Prostate gland (tissue), 2 donors: ENCODE measurements around the gene ARHGDIA. TPM values are rescaled to one million over a fixed set of nuclear protein-coding genes. Genes with fewer than 3 reads are reported as not detected.

Source experiments
- DNase-seq: peaks from one replicate; pipeline ENCODE4 v3.0.0-alpha.2; 2019; ENCODE audit warnings: low spot score
- H3K27ac ChIP-seq, 2 donors: fragments of 200-600 bp; sonication (generic); 2 replicates each; pipeline ENCODE4 v1.5.1; 2017 to 2019
- H3K27me3 ChIP-seq: fragments of 200-600 bp; sonication (generic); replicated peaks from 2 replicates; pipeline ENCODE4 v1.5.1; 2019; ENCODE audit not compliant: insufficient read depth
- H3K36me3 ChIP-seq, 2 donors: fragments of 200-600 bp; sonication (generic); 1 replicate in 1 of 2; 2 replicates in 1 of 2; pipeline versions ENCODE4 v1.5.1 to v1.8.1; 2017 to 2019
- H3K4me1 ChIP-seq: fragments of 200-600 bp; sonication (generic); replicated peaks from 2 replicates; pipeline ENCODE4 v1.5.1; 2019
- H3K4me3 ChIP-seq, 2 donors: fragments of 200-600 bp; sonication (generic); 2 replicates each; pipeline ENCODE4 v1.5.1; 2017 to 2019
- H3K9me3 ChIP-seq: fragments of 200-600 bp; sonication (generic); 2 replicates; pipeline ENCODE4 v1.5.1; 2017
- CTCF ChIP-seq, 4 experiments: fragments of 200-600 bp in 2 of 4; fragments of 450-650 bp in 2 of 4; sonication (generic) in 2 of 4; IDR thresholded peaks; 1 replicate in 3 of 4; 2 replicates in 1 of 4; pipeline ENCODE4 v1.5.1; 2016 to 2019; ENCODE audit warnings: antibody characterized with exemption in 4 of 4, mild to moderate bottlenecking in 2 of 4, moderate library complexity in 2 of 4
- POLR2A ChIP-seq: fragments of 450-650 bp; IDR thresholded peaks from one replicate; pipeline ENCODE4 v1.6.1; 2016; ENCODE audit warnings: antibody characterized with exemption, mild to moderate bottlenecking
- POLR2AphosphoS5 ChIP-seq: sonication (generic); formaldehyde crosslinking; IDR thresholded peaks from one replicate; pipeline ENCODE4 v1.6.1; 2017; ENCODE audit warnings: antibody characterized with exemption
- WGBS: methylation state at CpG from one replicate; pipeline ENCODE4 v1.1.5; 2018; 5-methylcytosine and 5-hydroxymethylcytosine counted together
- intact Hi-C: fragments of 100-400 bp; cut with DNase I; formaldehyde crosslinking; loops from one replicate; pipeline ENCODE4 v1.14.2; 2022
- total RNA-seq, 2 donors: library from RNA; depleted of rRNA; stranded (reverse); fragments of >200 nt; gene quantifications; one replicate each; pipeline ENCODE4 v1.1.0, GENCODE V29; 2016

The ARHGDIA gene
- total RNA-seq, 2 donors from 2014 or later, result 193 to 274 TPM

- peaks cover 4% of the 10 kb centered on the region for H3K4me1 ChIP-seq
- H3K9me3 ChIP-seq, result no peaks in the 10 kb centered on the region
- intact Hi-C loops, result no loop called here
- 95% methylated on average over 21 of the region's 22 CpGs for WGBS
- H3K4me3 ChIP-seq, result no peak overlapping the region
- no peak for TF ChIP-seq POLR2A
- TF ChIP-seq CTCF (IDR thresholded peaks at IDR 0.05), result no peak
- no peak for TF ChIP-seq POLR2AphosphoS5
- peaks cover 0 to 5% of the 10 kb centered on the region in 2 donors for H3K36me3 ChIP-seq
- H3K27ac ChIP-seq, result no peak overlapping the region
- no peaks in the 10 kb centered on the region for H3K27me3 ChIP-seq
- DNase-seq, result no peak
These were observed 28.5 kb upstream of the ARHGDIA start for GRCh38 chr17:81899514-81900166.

- peaks cover 4% of the 10 kb centered on the region for H3K4me1 ChIP-seq
- 88% methylated on average over 9 of the region's 9 CpGs for WGBS
- peaks cover 0 to 5% of the 10 kb centered on the region in 2 donors for H3K36me3 ChIP-seq
- TF ChIP-seq CTCF (IDR thresholded peaks at IDR 0.05) (no peak), POLR2A (no peak), POLR2AphosphoS5 (no peak)
- H3K4me3 ChIP-seq, result no peak overlapping the region
- H3K27me3 ChIP-seq, result no peaks in the 10 kb centered on the region
- DNase-seq, result no peak
- no peaks in the 10 kb centered on the region for H3K9me3 ChIP-seq
- intact Hi-C loops, result no loop called here
- no peak overlapping the region for H3K27ac ChIP-seq
These were observed 27.7 kb upstream of the ARHGDIA start for GRCh38 chr17:81898885-81899284.

GRCh38 chr17:81898029-81898866, 27.1 kb upstream of the ARHGDIA start:
- DNase-seq, result no peak
- Histone ChIP-seq H3K27ac (no peak overlapping the region), H3K9me3 (no peaks in the 10 kb centered on the region), H3K36me3 (peaks cover 0 to 5% of the 10 kb centered on the region in 2 donors), H3K4me1 (peaks cover 4% of the 10 kb centered on the region), H3K4me3 (no peak overlapping the region), H3K27me3 (no peaks in the 10 kb centered on the region)
- intact Hi-C loops, result no loop called here
- 86% methylated on average over 19 of the region's 19 CpGs for WGBS
- TF ChIP-seq POLR2A (no peak), POLR2AphosphoS5 (no peak), CTCF (IDR thresholded peaks at IDR 0.05) (no peak)

- no peaks in the 10 kb centered on the region for H3K9me3 ChIP-seq
- 95% methylated on average over 11 of the region's 11 CpGs for WGBS
- no peaks in the 10 kb centered on the region for H3K27me3 ChIP-seq
- H3K4me3 ChIP-seq, result no peak overlapping the region
- DNase-seq, result no peak
- H3K36me3 ChIP-seq, result peaks cover 0 to 5% of the 10 kb centered on the region in 2 donors
- no peak overlapping the region for H3K27ac ChIP-seq
- intact Hi-C loops, result no loop called here
- H3K4me1 ChIP-seq, result peaks cover 1% of the 10 kb centered on the region
- no peak for TF ChIP-seq POLR2A
- TF ChIP-seq CTCF (IDR thresholded peaks at IDR 0.05), result no peak
- no peak for TF ChIP-seq POLR2AphosphoS5
These were observed 24.3 kb upstream of the ARHGDIA start for GRCh38 chr17:81895400-81895799.

GRCh38 chr17:81891303-81891552, 20.1 kb upstream of the ARHGDIA start:
- DNase-seq, result no peak
- Histone ChIP-seq H3K27ac (peak overlapping the region; percentile 79 to 92), H3K4me3 (peak overlapping the region; percentile 96 to 99), H3K4me1 (peaks cover 5% of the 10 kb centered on the region), H3K36me3 (peaks cover 5 to 14% of the 10 kb centered on the region in 2 donors), H3K9me3 (no peaks in the 10 kb centered on the region), H3K27me3 (no peaks in the 10 kb centered on the region)
- TF ChIP-seq POLR2AphosphoS5 (no peak), POLR2A (no peak), CTCF (IDR thresholded peaks at IDR 0.05) (no peak)
- intact Hi-C loops, result no loop called here
- no CpG with 5 or more reads among the region's 40 CpGs for WGBS
